Left lung (tissue), 10 donors: ENCODE measurements around the gene ZNF425. TPM values are rescaled to one million over a fixed set of nuclear protein-coding genes. Genes with fewer than 3 reads are reported as not detected.
A peak's percentile ranks its signal among the peaks of the same experiment; 100 is the strongest.

Experiments
- ATAC-seq: fragments of 200-7000 bp; cut with Tn5 transposase; one replicate; pipeline ENCODE4 v1.9.1; 2020; ENCODE audit warnings: moderate library complexity
- DNase-seq, 4 donors: peaks; one replicate each; pipeline ENCODE4 v3.0.0-alpha.2; 2013 to 2020
- H3K27ac ChIP-seq, 2 donors: fragments of 200-600 bp; sonication (generic) in 1 of 2; one replicate each; pipeline versions ENCODE4 v1.5.0 to v1.8.0; 2020 to 2021
- H3K27me3 ChIP-seq, 2 donors: fragments of 200-600 bp; sonication (generic) in 1 of 2; one replicate each; pipeline versions ENCODE4 v1.5.0 to v1.8.0; 2020 to 2021
- H3K36me3 ChIP-seq, 2 donors: fragments of 200-600 bp; sonication (generic) in 1 of 2; one replicate each; pipeline versions ENCODE4 v1.5.0 to v1.8.0; 2020 to 2021
- H3K4me1 ChIP-seq, 2 donors: fragments of 200-600 bp; one replicate each; pipeline ENCODE4 v1.8.0; 2021
- H3K4me3 ChIP-seq, 2 donors: fragments of 200-600 bp; sonication (generic) in 1 of 2; one replicate each; pipeline versions ENCODE4 v1.5.0 to v1.8.0; 2020 to 2021; ENCODE audit warnings: mild to moderate bottlenecking in 1 of 2
- H3K9me3 ChIP-seq, 2 donors: fragments of 200-600 bp; sonication (generic) in 1 of 2; one replicate each; pipeline versions ENCODE4 v1.5.0 to v1.8.0; 2020 to 2021
- CTCF ChIP-seq, 2 donors: fragments of 200-600 bp; sonication (generic) in 1 of 2; IDR thresholded peaks; one replicate each; pipeline versions ENCODE4 v1.5.0 to v1.8.0; 2021; ENCODE audit warnings: antibody characterized with exemption in 2 of 2
- intact Hi-C, 2 donors: fragments of 100-400 bp; cut with DNase I; formaldehyde crosslinking; loops; one replicate each; pipeline versions ENCODE4 v1.11.2 to v1.14.2; 2022
- polyA plus RNA-seq, 6 donors: library from polyadenylated mRNA; unstranded; fragments of 120-200 nt; gene quantifications; one replicate each; pipeline ENCODE4 v1.2.1, GENCODE V29; 2013; ENCODE audit not compliant: insufficient read length in 6 of 6
- total RNA-seq, 2 donors: library from RNA; stranded (reverse); fragmentation: NEBNext Ultra II Directional; extraction: Animal tissue kit (Norgen Biotek cat#: 25700); gene quantifications; one replicate each; pipeline ENCODE4 v1.2.1, GENCODE V29; 2021
- donor health status: DM: no; HTN: yes; CAD: no.
- donor health status: DM: no; HTN: no; CAD: no.

Gene ZNF425
- total and polyA plus RNA-seq, 8 donors: 1.3 to 5.4 (median 4.3) TPM

GRCh38 chr7:149166630-149167352 is 40.7 kb upstream of the ZNF425 start:
- DNase-seq (no peak), ATAC-seq (no peak)
- H3K27ac ChIP-seq: no peak overlapping the region
- no peaks in the 10 kb centered on the region for H3K9me3 ChIP-seq
- TF ChIP-seq CTCF (IDR thresholded peaks at IDR 0.05): no peak
- no peaks in the 10 kb centered on the region for H3K27me3 ChIP-seq
- intact Hi-C loops: no loop called here
- no peak overlapping the region for H3K4me3 ChIP-seq
- peaks cover 0 to 83% of the 10 kb centered on the region in 2 donors for H3K36me3 ChIP-seq
- no peaks in the 10 kb centered on the region for H3K4me1 ChIP-seq

- intact Hi-C loops: no loop called here
- Histone ChIP-seq H3K27ac (no peak overlapping the region), H3K27me3 (no peaks in the 10 kb centered on the region), H3K4me3 (no peak overlapping the region), H3K4me1 (no peaks in the 10 kb centered on the region), H3K9me3 (no peaks in the 10 kb centered on the region), H3K36me3 (peaks cover 0 to 76% of the 10 kb centered on the region in 2 donors)
- DNase-seq: no peak
- no peak for TF ChIP-seq CTCF (IDR thresholded peaks at IDR 0.05)
- ATAC-seq: no peak
Observed at GRCh38 chr7:149166142-149166541, 40.0 kb upstream of the ZNF425 start.

- H3K4me3 ChIP-seq: no peak overlapping the region
- TF ChIP-seq CTCF (IDR thresholded peaks at IDR 0.05): no peak
- ATAC-seq (peak; percentile 89), DNase-seq (no peak)
- no peaks in the 10 kb centered on the region for H3K9me3 ChIP-seq
- intact Hi-C loops: no loop called here
- H3K27ac ChIP-seq: peak overlapping the region in 1 of 2 donors; percentile 48
- peaks cover 0 to 47% of the 10 kb centered on the region in 2 donors for H3K36me3 ChIP-seq
- no peaks in the 10 kb centered on the region for H3K27me3 ChIP-seq
- H3K4me1 ChIP-seq: no peaks in the 10 kb centered on the region
Observed at GRCh38 chr7:149161241-149161848, 35.2 kb upstream of the ZNF425 start.

- Histone ChIP-seq H3K27me3 (no peaks in the 10 kb centered on the region), H3K4me1 (no peaks in the 10 kb centered on the region), H3K36me3 (peaks cover 0 to 45% of the 10 kb centered on the region in 2 donors), H3K4me3 (no peak overlapping the region), H3K9me3 (no peaks in the 10 kb centered on the region), H3K27ac (no peak overlapping the region)
- ATAC-seq (no peak), DNase-seq (no peak)
- intact Hi-C loops: no loop called here
- TF ChIP-seq CTCF (IDR thresholded peaks at IDR 0.05): no peak
Observed at GRCh38 chr7:149156898-149157297, 30.8 kb upstream of the ZNF425 start.

- Histone ChIP-seq H3K4me1 (peaks cover 4 to 11% of the 10 kb centered on the region in 2 donors), H3K36me3 (peaks cover 0 to 45% of the 10 kb centered on the region in 2 donors), H3K27ac (no peak overlapping the region), H3K4me3 (no peak overlapping the region), H3K27me3 (no peaks in the 10 kb centered on the region), H3K9me3 (no peaks in the 10 kb centered on the region)
- ATAC-seq: no peak
- TF ChIP-seq CTCF (IDR thresholded peaks at IDR 0.05): no peak
- intact Hi-C loops: no loop called here
- no peak for DNase-seq
Observed at GRCh38 chr7:149154056-149154455, 27.9 kb upstream of the ZNF425 start.
